Mammary epithelial cell (primary cell): ENCODE results near the gene HDAC9.

ENCODE experiments used
- CTCF ChIP-seq, 2 donors: IDR thresholded peaks in 1 of 2; conservative IDR thresholded peaks in 1 of 2; 2 replicates each; pipeline ENCODE4 v1.5.1; 2011 to 2012; ENCODE audit warnings: inconsistent platforms in 2 of 2, low read length in 2 of 2, mild to moderate bottlenecking in 2 of 2, control low read depth in 1 of 2, low read depth in 1 of 2; ENCODE audit not compliant: insufficient read depth in 1 of 2; ENCODE audit errors: extremely low read depth in 1 of 2
- EZH2 ChIP-seq: IDR thresholded peaks from 2 replicates; pipeline ENCODE4 v1.6.1; 2012; ENCODE audit warnings: low read length, inconsistent platforms, borderline replicate concordance

- TF ChIP-seq CTCF (conservative IDR thresholded peaks at IDR 0.05 in 1 of 2, IDR thresholded peaks at IDR 0.05 in 1 of 2; ENCODE audit: extremely low read depth in 1 of 2, insufficient read depth in 1 of 2, low read depth in 1 of 2, low read length in 2 of 2) (no peak), EZH2 (no peak)
These were observed 55.0 kb downstream of the HDAC9 start for GRCh38 chr7:18550574-18550973.
